ENCODE measurements around the gene CACNA2D1.

Gene CACNA2D1

GRCh38 chr7:82270870-82271269, 172.7 kb downstream of the CACNA2D1 start:
- DNase-seq = no peak

GRCh38 chr7:82268632-82269031, 174.9 kb downstream of the CACNA2D1 start:
- DNase-seq = no peak

GRCh38 chr7:82266081-82266480, 177.5 kb downstream of the CACNA2D1 start:
- DNase-seq = no peak

DNA sequence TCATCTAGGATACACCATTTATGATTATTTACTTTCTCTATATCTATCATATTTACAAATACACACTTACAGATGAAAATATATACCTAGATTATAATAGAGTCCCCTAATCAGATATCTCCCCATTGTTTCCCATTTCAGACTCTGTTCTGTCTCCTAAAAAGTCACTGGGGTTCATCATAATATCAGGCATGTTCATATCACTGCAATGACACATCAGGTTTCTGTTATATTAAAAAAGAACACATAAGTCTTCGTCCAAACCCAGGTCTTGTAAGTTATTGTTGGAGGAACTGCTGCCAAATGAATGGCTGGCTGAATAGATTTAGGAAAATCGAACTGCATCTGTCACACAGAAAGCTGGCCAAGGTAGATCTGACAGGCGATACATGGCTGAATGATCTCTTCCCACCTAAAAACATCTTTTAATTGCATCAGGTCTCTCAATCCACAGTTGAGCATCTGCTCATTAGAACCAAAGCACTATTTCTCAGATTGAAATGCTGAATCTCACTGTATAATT, 178.7 kb downstream of the CACNA2D1 start:
- no peak for DNase-seq

DNA sequence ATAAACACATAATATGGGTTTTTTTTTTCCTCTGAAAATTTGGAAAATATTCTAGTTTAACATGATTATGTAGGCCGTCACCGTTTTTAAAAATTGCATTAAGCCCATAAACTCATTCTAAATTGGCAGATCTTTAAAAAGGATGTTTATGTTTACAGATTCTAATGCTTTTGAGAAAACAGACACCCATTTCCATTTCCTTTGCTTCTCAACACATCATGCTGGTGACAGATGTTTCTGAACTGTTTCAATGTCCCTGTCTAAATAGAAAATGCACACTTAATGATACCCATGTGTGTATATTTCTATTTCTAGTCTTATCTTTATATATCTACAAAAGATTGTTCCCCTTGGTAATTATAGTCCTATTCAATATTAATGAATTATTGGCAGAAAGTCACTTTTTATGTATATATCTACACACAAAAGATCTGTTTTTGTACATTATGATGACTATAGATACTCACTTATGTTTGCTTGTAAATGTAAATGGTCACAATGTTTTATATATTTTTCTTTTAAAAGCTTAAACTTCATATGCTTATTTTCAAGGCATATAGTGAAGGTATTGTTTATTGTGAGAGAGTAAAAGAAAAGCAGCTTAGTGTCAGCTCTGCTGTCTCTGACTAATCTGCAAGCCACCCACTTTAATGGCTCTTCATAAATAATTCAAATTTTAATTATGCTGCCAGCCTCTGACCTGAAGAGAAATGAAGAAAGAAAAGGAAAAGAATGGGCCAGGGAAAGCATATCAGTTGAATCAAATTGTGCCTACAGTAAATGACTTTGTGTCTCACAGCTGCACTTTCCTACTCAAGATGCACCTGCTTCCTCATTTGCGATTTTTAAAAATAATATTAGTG, 179.4 kb downstream of the CACNA2D1 start:
- no peak for DNase-seq

DNA sequence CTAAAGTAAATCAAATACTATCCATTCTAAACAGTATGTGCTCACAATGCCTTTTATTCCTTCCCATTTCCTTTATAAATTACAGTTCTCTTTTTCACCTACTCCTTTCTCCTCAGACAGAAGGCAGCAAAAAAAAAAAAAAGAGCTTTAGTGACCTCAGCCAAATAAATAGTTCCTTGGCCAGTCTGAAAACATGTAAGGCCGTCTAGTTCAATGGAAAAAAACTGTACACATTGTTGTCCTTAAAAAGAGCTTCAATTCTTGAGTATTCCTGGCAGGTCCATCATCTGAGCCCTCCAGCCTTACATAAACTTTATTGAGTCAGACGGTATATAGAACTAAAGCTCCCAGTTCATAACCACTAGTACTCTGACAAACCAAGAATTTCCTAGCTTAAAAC, 185.4 kb downstream of the CACNA2D1 start:
- DNase-seq = no peak

DNA sequence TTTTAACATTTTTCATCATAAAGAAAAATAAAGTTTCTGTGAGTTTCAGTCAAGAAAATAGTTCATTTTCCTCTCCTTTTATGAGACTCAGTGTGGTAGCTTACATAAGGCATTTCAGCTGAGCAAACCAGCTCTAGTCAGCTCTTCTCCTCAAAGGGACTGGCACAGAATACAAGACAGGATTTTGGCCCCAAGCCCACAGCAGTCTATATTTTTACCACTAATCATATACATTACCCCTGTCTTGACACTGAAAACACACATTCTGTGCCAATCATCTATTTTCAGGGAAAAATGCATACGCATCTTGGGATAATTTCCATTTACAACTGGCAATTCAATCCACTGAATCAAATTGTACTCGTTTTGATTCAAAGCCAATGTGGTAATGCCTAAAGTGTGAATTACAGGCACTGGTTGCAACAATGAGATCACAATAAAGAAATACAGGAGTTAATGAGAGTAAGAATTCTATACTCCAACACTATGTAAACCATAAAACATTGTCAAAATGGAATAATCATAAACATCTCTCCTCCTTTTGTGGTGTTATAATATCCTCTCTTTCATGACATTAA, 186.4 kb downstream of the CACNA2D1 start:
- no peak for DNase-seq

DNA sequence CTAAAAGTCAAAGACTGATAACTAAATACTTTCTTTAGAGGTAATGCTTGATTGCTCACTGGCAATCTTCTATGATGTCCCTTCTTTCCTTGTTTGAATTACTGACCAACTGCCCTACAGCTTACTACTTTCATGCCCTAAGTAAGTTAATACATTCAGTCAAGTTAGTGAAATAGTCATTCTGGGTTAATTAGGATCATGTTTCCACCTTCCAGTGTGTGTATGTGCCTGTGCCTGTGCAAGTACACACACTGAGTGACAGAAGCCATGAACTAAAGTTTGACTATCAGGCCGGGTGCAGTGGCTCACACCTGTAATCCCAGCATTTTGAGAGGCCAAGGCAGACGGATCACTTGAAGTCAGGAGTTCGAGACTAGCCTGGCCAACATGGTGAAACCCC, 187.9 kb downstream of the CACNA2D1 start:
- DNase-seq = no peak

DNA sequence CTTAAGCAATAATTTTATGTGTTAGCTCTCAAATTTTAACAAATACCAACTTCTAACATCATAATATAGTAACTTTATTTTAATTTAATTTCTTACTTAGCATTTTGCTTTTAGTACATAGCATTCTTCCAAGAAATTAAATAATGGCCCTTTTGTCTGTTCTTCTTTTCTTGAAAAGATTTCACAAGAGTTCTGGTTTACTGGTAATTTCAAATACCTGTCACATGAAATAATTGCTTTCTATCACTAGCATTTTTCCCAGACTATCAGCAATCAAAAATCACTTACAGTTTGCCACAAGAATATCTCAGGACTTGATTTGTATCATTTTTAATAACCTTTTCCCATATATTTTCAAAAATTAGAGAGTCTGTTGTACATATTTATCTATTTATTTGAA, 193.0 kb downstream of the CACNA2D1 start:
- no peak for DNase-seq

GRCh38 chr7:82249979-82250378, 193.6 kb downstream of the CACNA2D1 start:
- no peak for DNase-seq

GRCh38 chr7:82247814-82248433, 195.7 kb downstream of the CACNA2D1 start:
- DNase-seq = no peak

GRCh38 chr7:82244947-82245517, 198.5 kb downstream of the CACNA2D1 start:
- DNase-seq = no peak

GRCh38 chr7:82241356-82241755, 202.2 kb downstream of the CACNA2D1 start:
- DNase-seq = no peak

GRCh38 chr7:82235713-82236112, 207.9 kb downstream of the CACNA2D1 start:
- no peak for DNase-seq

DNA sequence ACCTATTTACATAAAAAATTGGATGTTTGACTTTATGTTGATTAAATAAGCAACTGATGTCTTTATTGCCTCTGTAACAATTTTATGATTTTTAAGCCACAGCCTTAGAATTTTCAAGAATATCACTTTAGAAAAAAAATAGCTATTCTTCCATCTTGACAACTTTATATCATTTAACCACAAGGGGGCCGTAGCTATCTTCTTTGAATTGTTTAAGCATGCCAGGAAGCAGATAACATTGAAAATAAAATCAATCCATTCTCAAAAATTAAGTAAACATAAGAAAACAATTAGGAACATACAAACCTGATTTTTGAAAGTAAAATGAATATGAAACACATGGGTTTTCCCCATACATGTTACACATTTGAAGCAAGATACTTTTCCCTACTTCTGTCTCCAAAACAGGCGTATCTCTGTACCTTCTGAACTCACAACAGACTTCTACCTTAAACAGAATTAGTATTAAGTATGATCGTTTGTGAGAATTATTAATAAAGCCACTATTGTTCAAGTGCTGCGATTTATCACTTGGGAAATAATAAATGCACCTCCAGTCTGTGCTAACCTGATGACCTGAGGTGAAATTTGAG, 209.0 kb downstream of the CACNA2D1 start:
- no peak for DNase-seq

DNA sequence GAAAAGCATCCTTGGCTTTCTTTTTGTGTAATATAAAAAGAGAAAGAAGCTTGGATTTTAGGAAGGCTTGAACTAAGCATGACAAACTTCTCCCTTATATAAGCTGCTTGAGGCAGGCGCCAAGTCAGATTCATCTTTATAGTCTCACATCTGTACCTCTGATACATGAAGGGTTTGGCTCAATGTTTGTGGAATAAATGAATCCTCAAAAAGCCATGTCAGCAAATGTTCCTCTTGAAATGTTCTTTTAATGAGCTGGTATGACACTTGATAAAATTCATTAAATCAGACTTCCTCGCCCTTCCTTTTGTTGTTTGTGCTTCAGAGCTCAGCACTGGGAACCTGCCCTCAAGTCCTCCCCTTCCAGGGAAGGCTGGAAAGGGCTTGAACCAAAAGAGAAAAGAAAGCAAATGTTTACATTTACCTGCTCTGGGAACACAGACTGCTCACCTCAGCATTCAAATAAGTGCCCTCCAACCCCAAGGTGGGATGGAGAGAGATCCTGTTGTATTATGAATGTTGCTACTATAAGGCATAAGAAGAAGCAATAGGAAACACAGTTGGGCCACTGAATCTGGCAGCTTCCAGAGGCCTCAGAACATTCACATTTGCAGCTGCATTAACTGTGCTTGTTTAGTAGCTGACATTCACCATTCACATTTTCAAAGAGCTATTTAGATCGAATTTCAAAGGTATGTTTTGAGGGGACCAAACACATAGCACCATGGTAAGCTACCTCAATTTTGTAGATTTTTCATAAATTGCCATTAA, 212.6 kb downstream of the CACNA2D1 start:
- DNase-seq = no peak

DNA sequence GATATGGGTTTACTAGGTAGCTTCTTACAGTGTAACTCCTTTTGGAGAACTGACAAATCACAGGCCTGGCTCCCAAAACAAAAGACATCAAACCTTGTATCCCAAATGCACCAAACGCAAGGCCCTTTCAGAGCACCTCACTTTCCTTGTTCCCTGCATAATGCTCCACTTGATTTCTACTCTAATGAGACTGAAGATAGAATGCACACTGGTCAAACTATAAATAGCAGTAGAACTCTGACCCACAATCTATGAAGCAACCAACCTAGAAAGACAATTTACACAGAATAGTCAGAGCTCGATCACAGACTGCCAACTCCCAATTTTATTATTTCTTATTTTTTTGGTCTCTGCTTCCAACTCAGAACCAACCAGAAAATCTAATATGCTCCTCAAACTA, 214.4 kb downstream of the CACNA2D1 start:
- no peak for DNase-seq

GRCh38 chr7:82226191-82226590, 217.4 kb downstream of the CACNA2D1 start:
- no peak for DNase-seq

DNA sequence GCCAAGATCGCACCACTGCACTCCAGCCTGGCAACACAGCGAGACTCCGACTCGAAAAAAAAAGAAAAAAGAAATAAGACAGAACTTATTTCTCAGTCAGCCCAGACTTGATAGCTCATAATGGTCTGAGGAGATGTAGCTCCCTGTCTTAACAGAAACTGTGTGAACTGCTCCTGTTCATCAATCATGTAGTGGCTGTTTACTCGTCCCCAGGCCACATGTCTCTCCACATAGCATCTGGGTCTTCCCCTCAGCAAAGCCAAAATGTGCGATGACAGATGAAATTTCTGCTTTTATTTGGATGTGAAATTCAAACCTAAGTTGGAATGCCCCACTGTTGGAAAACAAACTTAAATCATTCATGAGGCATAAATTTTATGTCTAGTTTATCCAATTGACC, 219.0 kb downstream of the CACNA2D1 start:
- DNase-seq = no peak

GRCh38 chr7:82223580-82223979, 220.0 kb downstream of the CACNA2D1 start:
- no peak for DNase-seq

- no peak for DNase-seq
Observed at GRCh38 chr7:82221152-82221674, 222.4 kb downstream of the CACNA2D1 start.

- DNase-seq = no peak
Observed at GRCh38 chr7:82212466-82212865, 231.1 kb downstream of the CACNA2D1 start.

Measured in activated T-cell treated with anti-CD3 and anti-CD28 coated beads for 4 hours (primary cell).